Hepatocyte (in vitro differentiated cells): Measurements from ENCODE around the gene ZP1. TPM values are rescaled to one million over a fixed set of nuclear protein-coding genes. Genes with fewer than 3 reads are reported as not detected.

Source experiments
- DNase-seq: peaks from one replicate; pipeline ENCODE4 v3.0.0-alpha.2; 2016; ENCODE audit warnings: low spot score
- H2AFZ ChIP-seq: fragments of 200-600 bp; sonication (generic); 2 replicates; pipeline ENCODE4 v1.6.0; 2016; ENCODE audit warnings: antibody characterized with exemption, mild to moderate bottlenecking
- H3K27ac ChIP-seq: fragments of 200-600 bp; sonication (generic); 2 replicates; pipeline ENCODE4 v1.5.1; 2016; ENCODE audit warnings: mild to moderate bottlenecking
- H3K27me3 ChIP-seq: fragments of 200-600 bp; sonication (generic); 2 replicates; pipeline ENCODE4 v1.6.1; 2016
- H3K36me3 ChIP-seq: fragments of 200-600 bp; sonication (generic); replicated peaks from 2 replicates; pipeline ENCODE4 v1.5.1; 2016; ENCODE audit warnings: low read depth; ENCODE audit not compliant: insufficient read depth
- H3K4me1 ChIP-seq: fragments of 200-600 bp; sonication (generic); 2 replicates; pipeline ENCODE4 v1.5.1; 2016; ENCODE audit warnings: mild to moderate bottlenecking, moderate library complexity; ENCODE audit not compliant: insufficient read depth
- H3K4me2 ChIP-seq: fragments of 200-600 bp; sonication (generic); 2 replicates; pipeline ENCODE4 v1.6.0; 2016
- H3K4me3 ChIP-seq: fragments of 200-600 bp; sonication (generic); 2 replicates; pipeline ENCODE4 v1.5.1; 2016; ENCODE audit warnings: mild to moderate bottlenecking
- H3K79me2 ChIP-seq: fragments of 200-600 bp; sonication (generic); 2 replicates; pipeline ENCODE4 v1.6.0; 2017; ENCODE audit warnings: mild to moderate bottlenecking
- H3K9me2 ChIP-seq: fragments of 200-600 bp; sonication (generic); replicated peaks from 2 replicates; pipeline ENCODE4 v1.6.0; 2017; ENCODE audit warnings: mild to moderate bottlenecking; ENCODE audit not compliant: insufficient read depth
- H3K9me3 ChIP-seq: fragments of 200-600 bp; sonication (generic); 2 replicates; pipeline ENCODE4 v1.5.1; 2016; ENCODE audit warnings: low read depth, mild to moderate bottlenecking
- H4K20me1 ChIP-seq: fragments of 200-600 bp; sonication (generic); 2 replicates; pipeline ENCODE4 v1.6.0; 2016; ENCODE audit warnings: mild to moderate bottlenecking; ENCODE audit not compliant: insufficient read depth, poor library complexity, severe bottlenecking
- EZH2 ChIP-seq: fragments of 200-600 bp; sonication (generic); IDR thresholded peaks from 2 replicates; pipeline ENCODE4 v1.6.1; 2016; ENCODE audit warnings: antibody characterized with exemption, mild to moderate bottlenecking, borderline replicate concordance
- EZH2phosphoT487 ChIP-seq: fragments of 200-600 bp; sonication (generic); IDR thresholded peaks from one replicate; pipeline ENCODE4 v1.6.1; 2018; ENCODE audit warnings: antibody characterized with exemption, mild to moderate bottlenecking, low read depth, moderate library complexity; ENCODE audit not compliant: unreplicated experiment, severe bottlenecking
- WGBS: methylation state at CpG from one replicate; pipeline ENCODE4 v1.1.6; 2016; ENCODE audit warnings: low lambda C conversion rate; ENCODE audit errors: missing lambda C conversion rate; 5-methylcytosine and 5-hydroxymethylcytosine counted together
- polyA plus RNA-seq: library from polyadenylated mRNA; unstranded; fragments of >200 nt; fragmentation: Nextera tagmentation; extraction: Ambion mirVana; gene quantifications from 2 replicates; pipeline ENCODE4 v1.2.1, GENCODE V29; 2016
- total RNA-seq: library from RNA; depleted of rRNA; stranded (reverse); fragments of >200 nt; gene quantifications from 2 replicates; pipeline ENCODE4 v1.2.3, GENCODE V29; 2014
- TF ChIP-seq, protein P1 (sequence below): fragments of 200-600 bp; sonication (generic); IDR thresholded peaks from 2 replicates; pipeline ENCODE4 v1.5.1; 2016; ENCODE audit warnings: antibody characterized with exemption, mild to moderate bottlenecking; ENCODE audit not compliant: poor library complexity

ZP1 gene
- total and polyA plus RNA-seq, 2 experiments from 2014 or later = 1.6 TPM; not detected in 1

DNA sequence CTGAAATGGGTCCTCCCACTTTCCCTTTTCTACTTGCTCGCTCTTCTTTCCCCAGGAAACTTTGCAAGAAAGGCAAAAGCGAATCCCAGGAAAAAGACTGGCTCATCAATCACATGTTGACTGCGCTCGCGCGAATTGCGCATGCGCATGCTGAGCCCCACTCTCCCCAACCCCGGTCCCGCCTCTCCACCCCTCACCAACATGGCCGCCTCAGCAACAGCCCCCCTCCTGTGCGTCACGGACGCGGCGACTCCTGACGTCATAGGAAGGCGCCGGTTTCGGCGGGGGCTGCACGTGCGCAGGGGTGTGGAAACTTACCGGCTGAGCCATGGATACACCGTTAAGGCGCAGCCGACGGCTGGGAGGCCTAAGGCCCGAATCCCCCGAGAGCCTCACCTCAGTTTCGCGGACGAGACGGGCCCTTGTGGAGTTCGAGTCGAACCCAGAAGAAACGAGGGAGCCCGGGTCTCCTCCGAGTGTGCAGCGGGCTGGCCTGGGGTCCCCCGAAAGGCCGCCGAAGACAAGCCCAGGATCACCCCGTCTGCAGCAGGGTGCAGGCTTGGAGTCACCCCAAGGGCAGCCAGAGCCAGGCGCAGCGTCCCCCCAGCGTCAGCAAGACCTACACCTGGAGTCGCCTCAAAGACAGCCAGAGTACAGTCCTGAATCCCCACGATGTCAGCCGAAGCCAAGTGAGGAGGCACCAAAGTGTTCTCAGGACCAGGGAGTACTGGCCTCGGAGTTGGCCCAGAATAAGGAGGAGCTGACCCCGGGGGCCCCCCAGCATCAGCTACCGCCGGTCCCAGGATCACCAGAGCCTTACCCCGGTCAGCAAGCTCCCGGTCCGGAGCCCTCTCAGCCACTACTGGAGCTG lies 25.3 kb upstream of the ZP1 start, which contains the start of gene CCDC86:
TSS of gene CCDC86 (plus strand) at position 317 of the 871 bp plus-strand sequence. CDS start at position 329, 12 bp downstream.
- H4K20me1 ChIP-seq = no peaks in the 10 kb centered on the region
- H3K27ac ChIP-seq = peak within 1 kb of the TSS; percentile 77
- peaks cover 35% of the 10 kb centered on the region for H3K79me2 ChIP-seq
- H3K9me3 ChIP-seq = no peaks in the 10 kb centered on the region
- peak within 1 kb of the TSS; percentile 92 for H2AFZ ChIP-seq
- TF ChIP-seq EZH2 = no peak
- TF ChIP-seq EZH2phosphoT487 = no peak
- TF ChIP-seq, protein P1, sequence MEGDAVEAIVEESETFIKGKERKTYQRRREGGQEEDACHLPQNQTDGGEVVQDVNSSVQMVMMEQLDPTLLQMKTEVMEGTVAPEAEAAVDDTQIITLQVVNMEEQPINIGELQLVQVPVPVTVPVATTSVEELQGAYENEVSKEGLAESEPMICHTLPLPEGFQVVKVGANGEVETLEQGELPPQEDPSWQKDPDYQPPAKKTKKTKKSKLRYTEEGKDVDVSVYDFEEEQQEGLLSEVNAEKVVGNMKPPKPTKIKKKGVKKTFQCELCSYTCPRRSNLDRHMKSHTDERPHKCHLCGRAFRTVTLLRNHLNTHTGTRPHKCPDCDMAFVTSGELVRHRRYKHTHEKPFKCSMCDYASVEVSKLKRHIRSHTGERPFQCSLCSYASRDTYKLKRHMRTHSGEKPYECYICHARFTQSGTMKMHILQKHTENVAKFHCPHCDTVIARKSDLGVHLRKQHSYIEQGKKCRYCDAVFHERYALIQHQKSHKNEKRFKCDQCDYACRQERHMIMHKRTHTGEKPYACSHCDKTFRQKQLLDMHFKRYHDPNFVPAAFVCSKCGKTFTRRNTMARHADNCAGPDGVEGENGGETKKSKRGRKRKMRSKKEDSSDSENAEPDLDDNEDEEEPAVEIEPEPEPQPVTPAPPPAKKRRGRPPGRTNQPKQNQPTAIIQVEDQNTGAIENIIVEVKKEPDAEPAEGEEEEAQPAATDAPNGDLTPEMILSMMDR = no peak
- H3K36me3 ChIP-seq = no peaks in the 10 kb centered on the region
- WGBS = under 1% methylated on average over 57 of the region's 57 CpGs
- peak; percentile 98 for DNase-seq
- peak within 1 kb of the TSS; percentile 92 for H3K4me2 ChIP-seq
- no peaks in the 10 kb centered on the region for H3K9me2 ChIP-seq
- H3K4me3 ChIP-seq = peak within 1 kb of the TSS; percentile 76
- no peaks in the 10 kb centered on the region for H3K27me3 ChIP-seq
- H3K4me1 ChIP-seq = peaks cover 23% of the 10 kb centered on the region

DNA sequence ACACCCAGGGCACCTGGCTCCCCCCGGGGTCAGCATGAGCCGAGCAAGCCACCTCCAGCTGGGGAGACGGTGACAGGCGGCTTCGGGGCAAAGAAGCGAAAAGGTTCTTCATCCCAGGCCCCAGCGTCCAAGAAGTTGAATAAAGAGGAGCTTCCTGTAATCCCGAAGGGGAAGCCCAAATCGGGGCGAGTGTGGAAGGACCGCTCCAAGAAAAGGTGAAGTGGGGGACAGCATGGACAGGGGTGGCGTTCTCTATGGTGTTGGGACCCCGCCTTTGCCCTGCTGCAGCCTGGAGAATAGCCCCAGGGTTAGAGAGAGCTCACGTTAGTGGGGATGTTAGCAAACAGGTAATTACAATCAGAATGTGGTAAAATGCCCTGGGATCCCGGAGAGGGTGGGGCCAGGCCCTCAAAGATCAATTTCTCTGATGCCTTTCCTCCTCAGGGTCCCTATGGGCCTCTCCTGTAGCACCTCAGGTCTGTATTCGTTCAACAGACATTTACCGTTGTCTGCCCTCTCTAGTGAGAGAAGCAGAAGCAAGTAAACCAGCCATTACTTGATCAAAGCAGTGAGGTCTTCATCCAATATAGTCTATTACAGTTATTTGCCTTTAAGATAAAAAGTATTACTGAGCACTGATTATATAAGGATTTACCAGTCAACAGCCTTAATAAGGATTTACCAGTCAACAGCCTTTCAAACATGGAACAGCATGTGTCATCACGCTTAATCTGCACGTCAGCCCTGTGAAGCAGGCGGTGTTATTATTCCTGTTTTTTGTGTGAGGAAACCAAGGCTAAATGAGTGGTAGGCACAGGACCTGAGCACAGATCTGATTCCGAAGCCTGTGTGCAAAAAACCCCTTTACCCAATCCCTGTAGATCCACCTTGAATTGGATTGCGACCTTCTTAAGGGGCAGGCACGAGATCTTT lies 24.4 kb upstream of the ZP1 start:
- peaks cover 37% of the 10 kb centered on the region for H3K79me2 ChIP-seq
- H3K4me2 ChIP-seq = peak overlapping the region; percentile 92
- no peak for TF ChIP-seq EZH2
- TF ChIP-seq EZH2phosphoT487 = no peak
- TF ChIP-seq, protein P1 = no peak
- H3K4me3 ChIP-seq = peak overlapping the region; percentile 76
- no peak for DNase-seq
- WGBS = 21% methylated on average over 23 of the region's 23 CpGs
- peak overlapping the region; percentile 63 for H3K27ac ChIP-seq
- peaks cover 23% of the 10 kb centered on the region for H3K4me1 ChIP-seq
- peak overlapping the region; percentile 72 for H2AFZ ChIP-seq
- no peaks in the 10 kb centered on the region for H3K9me2 ChIP-seq
- H4K20me1 ChIP-seq = no peaks in the 10 kb centered on the region
- no peaks in the 10 kb centered on the region for H3K9me3 ChIP-seq
- H3K27me3 ChIP-seq = no peaks in the 10 kb centered on the region
- H3K36me3 ChIP-seq = no peaks in the 10 kb centered on the region

DNA sequence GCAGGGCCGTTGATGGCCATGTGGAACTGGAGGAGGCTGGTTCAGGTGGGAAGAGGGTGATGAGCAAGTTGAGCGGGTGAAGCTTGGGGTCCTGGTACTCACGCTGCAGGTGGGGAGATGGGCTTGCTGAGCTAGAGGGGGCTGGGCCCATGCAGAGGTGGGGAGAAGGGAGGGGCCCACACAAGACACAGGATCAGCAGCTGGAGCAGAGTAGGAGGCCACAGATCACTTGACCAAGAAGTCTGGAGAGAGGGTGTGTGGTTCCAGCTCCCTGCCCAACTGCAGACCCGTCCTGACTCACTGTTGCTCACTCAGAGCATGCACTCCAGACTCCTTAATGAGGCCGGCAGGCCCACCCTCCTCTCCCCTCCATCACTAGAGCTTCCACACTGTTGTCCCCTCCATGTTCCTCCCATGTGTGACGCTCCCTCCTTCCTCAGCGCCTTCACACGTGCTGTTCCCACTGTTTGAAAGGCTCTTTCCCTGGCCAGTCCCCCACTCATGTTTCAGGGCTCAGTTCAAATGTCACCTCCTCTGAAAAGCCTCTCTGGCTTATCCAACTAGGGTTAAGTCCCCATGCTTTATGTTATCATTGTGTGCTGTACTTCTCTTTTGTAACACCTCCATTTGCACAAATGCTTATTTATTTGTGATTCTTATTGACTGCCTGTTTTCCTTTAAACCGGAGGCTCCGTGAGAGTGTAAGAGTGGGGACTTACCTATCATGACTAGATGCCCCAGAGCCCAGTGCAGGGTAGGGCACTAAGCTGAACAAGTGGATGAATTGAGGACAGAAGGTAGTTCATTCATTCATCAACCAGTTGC lies 23.1 kb upstream of the ZP1 start:
- TF ChIP-seq, protein P1 = no peak
- TF ChIP-seq EZH2phosphoT487 (no peak), EZH2 (no peak)
- no peaks in the 10 kb centered on the region for H3K27me3 ChIP-seq
- peaks cover 37% of the 10 kb centered on the region for H3K79me2 ChIP-seq
- peak overlapping the region; percentile 92 for H3K4me2 ChIP-seq
- no peak overlapping the region for H2AFZ ChIP-seq
- H3K36me3 ChIP-seq = no peaks in the 10 kb centered on the region
- DNase-seq = no peak
- H4K20me1 ChIP-seq = no peaks in the 10 kb centered on the region
- WGBS = 75% methylated on average over 10 of the region's 10 CpGs
- no peak overlapping the region for H3K4me3 ChIP-seq
- H3K9me3 ChIP-seq = no peaks in the 10 kb centered on the region
- H3K9me2 ChIP-seq = no peaks in the 10 kb centered on the region
- H3K27ac ChIP-seq = peak overlapping the region; percentile 42
- peaks cover 23% of the 10 kb centered on the region for H3K4me1 ChIP-seq
